ENCODE results near the gene AK8. TPM values are rescaled to one million over a fixed set of nuclear protein-coding genes. Genes with fewer than 3 reads are reported as not detected.

The AK8 gene
- total RNA-seq, 1 donor from 2014 or later, result 0.22 TPM

DNA sequence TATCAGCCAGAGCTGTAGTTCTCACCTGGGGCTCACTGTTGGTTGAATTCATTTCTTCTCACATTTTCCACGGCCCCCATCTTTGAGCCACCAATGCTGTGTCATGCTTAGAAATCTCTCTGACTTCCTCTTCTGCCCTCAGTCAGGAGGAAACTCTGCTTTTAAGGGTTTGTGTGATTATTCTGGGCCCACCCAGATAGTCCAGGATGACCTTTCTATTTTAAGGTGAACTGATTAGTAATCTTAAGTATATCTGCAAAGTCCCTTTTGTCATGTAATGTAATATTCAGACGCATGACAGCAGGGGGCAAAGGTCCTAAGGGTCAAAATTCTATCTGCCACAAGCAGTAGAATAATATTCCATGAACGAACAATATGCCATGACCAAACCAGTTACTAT, 88.4 kb downstream of the AK8 start:
- Mint-ChIP-seq H3K4me3 (ENCODE audit: unreplicated experiment) (no peak overlapping the region), H3K27ac (ENCODE audit: unreplicated experiment) (no peak overlapping the region), H3K36me3 (ENCODE audit: low read depth) (no peaks in the 10 kb centered on the region), H3K4me1 (ENCODE audit: low read depth) (no peaks in the 10 kb centered on the region), H3K9me3 (ENCODE audit: low read depth) (peaks cover 12% of the 10 kb centered on the region), H3K27me3 (ENCODE audit: low read depth) (peaks cover 32% of the 10 kb centered on the region)
- DNase-seq (ENCODE audit: low spot score), result no peak
- TF ChIP-seq, protein P1, sequence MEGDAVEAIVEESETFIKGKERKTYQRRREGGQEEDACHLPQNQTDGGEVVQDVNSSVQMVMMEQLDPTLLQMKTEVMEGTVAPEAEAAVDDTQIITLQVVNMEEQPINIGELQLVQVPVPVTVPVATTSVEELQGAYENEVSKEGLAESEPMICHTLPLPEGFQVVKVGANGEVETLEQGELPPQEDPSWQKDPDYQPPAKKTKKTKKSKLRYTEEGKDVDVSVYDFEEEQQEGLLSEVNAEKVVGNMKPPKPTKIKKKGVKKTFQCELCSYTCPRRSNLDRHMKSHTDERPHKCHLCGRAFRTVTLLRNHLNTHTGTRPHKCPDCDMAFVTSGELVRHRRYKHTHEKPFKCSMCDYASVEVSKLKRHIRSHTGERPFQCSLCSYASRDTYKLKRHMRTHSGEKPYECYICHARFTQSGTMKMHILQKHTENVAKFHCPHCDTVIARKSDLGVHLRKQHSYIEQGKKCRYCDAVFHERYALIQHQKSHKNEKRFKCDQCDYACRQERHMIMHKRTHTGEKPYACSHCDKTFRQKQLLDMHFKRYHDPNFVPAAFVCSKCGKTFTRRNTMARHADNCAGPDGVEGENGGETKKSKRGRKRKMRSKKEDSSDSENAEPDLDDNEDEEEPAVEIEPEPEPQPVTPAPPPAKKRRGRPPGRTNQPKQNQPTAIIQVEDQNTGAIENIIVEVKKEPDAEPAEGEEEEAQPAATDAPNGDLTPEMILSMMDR (IDR thresholded peaks at IDR 0.05), result no peak

DNA sequence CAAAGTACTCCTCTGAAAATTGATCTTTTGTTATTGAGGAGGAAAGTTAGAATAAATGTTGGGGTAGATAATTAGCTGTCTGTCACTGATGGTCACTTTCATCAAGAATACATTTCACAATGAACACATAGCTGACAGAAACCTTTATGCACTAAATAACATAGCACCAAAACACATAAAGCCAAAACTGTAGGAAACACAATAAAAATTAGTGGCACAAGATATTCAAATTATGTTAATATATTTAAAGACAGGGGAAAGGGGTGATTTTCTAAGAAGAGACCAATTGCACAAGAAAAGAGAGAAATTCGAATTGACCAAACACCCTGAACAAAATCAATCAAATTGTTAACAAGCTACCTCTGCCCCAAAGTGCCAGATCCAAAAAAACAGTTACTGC, 89.7 kb downstream of the AK8 start:
- Mint-ChIP-seq H3K4me3 (ENCODE audit: unreplicated experiment) (no peak overlapping the region), H3K27me3 (ENCODE audit: low read depth) (peaks cover 26% of the 10 kb centered on the region), H3K36me3 (ENCODE audit: low read depth) (no peaks in the 10 kb centered on the region), H3K27ac (ENCODE audit: unreplicated experiment) (no peak overlapping the region), H3K4me1 (ENCODE audit: low read depth) (no peaks in the 10 kb centered on the region), H3K9me3 (ENCODE audit: low read depth) (peaks cover 12% of the 10 kb centered on the region)
- no peak for DNase-seq (ENCODE audit: low spot score)
- TF ChIP-seq, protein P1 (IDR thresholded peaks at IDR 0.05), result no peak

DNA sequence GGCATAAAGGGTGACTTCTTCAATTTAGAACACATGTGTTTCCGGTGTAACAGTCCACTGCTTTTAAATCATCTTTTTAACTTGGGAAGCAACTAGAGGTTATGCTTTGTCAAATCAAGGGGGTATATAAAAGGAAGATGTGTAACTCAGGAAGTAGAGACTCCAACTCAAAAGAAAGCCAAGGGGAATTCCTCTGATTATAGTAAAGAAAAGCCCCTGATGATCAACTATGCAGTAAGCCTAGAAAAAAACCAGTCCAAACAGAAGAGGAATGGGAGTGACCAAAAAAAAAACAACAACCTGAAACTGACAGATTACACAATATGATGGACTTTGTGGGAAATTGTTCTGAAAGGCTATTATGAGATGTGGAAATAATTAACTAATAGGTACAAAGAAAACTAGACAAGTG, 90.3 kb downstream of the AK8 start:
- no peaks in the 10 kb centered on the region for H3K4me1 Mint-ChIP-seq (ENCODE audit: low read depth)
- peaks cover 12% of the 10 kb centered on the region for H3K9me3 Mint-ChIP-seq (ENCODE audit: low read depth)
- no peak for DNase-seq (ENCODE audit: low spot score)
- H3K27ac Mint-ChIP-seq (ENCODE audit: unreplicated experiment), result no peak overlapping the region
- TF ChIP-seq, protein P1 (IDR thresholded peaks at IDR 0.05), result no peak
- H3K4me3 Mint-ChIP-seq (ENCODE audit: unreplicated experiment), result no peak overlapping the region
- peaks cover 23% of the 10 kb centered on the region for H3K27me3 Mint-ChIP-seq (ENCODE audit: low read depth)
- H3K36me3 Mint-ChIP-seq (ENCODE audit: low read depth), result no peaks in the 10 kb centered on the region

DNA sequence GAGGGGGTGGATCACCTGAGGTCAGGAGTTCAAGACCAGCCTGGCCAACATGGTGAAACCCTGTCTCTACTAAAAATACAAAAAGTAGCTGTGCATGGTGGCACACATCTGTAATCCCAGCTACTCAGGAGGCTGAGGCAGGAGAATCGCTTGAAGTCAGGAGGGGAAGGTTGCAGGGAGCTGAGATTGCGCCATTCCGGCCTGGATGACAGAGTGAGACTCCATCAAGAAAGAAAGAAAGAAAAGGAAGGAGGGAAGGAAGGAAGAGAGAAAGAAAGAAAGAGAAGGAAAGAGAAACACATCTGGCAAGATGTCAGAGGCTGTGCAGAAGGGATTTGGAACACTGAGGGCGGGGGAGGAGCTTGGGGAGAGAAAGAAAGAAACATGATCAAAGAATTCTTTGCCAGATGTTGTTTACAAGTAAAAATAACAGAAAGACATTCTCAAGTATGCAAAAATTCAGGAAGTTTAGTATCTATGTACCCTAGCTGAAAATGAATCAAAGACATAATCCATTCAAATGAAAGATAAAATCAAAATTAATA, 93.7 kb downstream of the AK8 start:
- no peak overlapping the region for H3K27ac Mint-ChIP-seq (ENCODE audit: unreplicated experiment)
- no peak overlapping the region for H3K4me3 Mint-ChIP-seq (ENCODE audit: unreplicated experiment)
- H3K4me1 Mint-ChIP-seq (ENCODE audit: low read depth), result peaks cover 2% of the 10 kb centered on the region
- no peak for DNase-seq (ENCODE audit: low spot score)
- peaks cover 12% of the 10 kb centered on the region for H3K9me3 Mint-ChIP-seq (ENCODE audit: low read depth)
- no peaks in the 10 kb centered on the region for H3K36me3 Mint-ChIP-seq (ENCODE audit: low read depth)
- peaks cover 40% of the 10 kb centered on the region for H3K27me3 Mint-ChIP-seq (ENCODE audit: low read depth)
- TF ChIP-seq, protein P1 (IDR thresholded peaks at IDR 0.05), result no peak

DNA sequence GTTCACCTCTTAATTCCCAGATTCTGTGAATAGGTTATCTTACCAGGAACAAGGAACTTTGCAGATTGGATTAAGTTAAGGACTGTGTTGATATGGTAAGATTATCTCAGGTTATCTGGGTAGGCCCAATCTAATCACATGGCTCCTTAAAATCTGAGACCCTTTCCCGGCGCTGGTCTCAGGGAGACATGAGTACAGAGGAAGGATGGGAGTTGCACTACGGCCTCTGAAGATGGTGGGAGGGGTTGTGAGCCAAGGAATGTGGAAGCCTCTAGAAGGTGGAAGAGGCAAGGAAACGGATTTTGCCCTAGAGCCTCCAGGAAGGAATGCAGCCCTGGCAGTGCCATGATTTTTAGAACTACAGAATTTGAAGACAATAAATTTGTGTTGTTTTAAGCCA, 95.1 kb downstream of the AK8 start:
- no peak overlapping the region for H3K4me3 Mint-ChIP-seq (ENCODE audit: unreplicated experiment)
- H3K9me3 Mint-ChIP-seq (ENCODE audit: low read depth), result peaks cover 8% of the 10 kb centered on the region
- H3K4me1 Mint-ChIP-seq (ENCODE audit: low read depth), result peaks cover 2% of the 10 kb centered on the region
- no peak overlapping the region for H3K27ac Mint-ChIP-seq (ENCODE audit: unreplicated experiment)
- no peak for DNase-seq (ENCODE audit: low spot score)
- no peaks in the 10 kb centered on the region for H3K36me3 Mint-ChIP-seq (ENCODE audit: low read depth)
- peaks cover 41% of the 10 kb centered on the region for H3K27me3 Mint-ChIP-seq (ENCODE audit: low read depth)
- TF ChIP-seq, protein P1 (IDR thresholded peaks at IDR 0.05), result no peak

All from chondrocyte (in vitro differentiated cells).